Glutamatergic neuron (in vitro differentiated cells): ENCODE data around the gene COX19. TPM values are rescaled to one million over a fixed set of nuclear protein-coding genes. Genes with fewer than 3 reads are reported as not detected.

Experiments used
- DNase-seq: peaks from one replicate; pipeline ENCODE4 v3.0.0; 2022
- H3K27ac Mint-ChIP-seq: one replicate; pipeline ENCODE4 v1.8.0; 2020; ENCODE audit warnings: mild to moderate bottlenecking, mixed read lengths, inconsistent platforms; ENCODE audit not compliant: unreplicated experiment
- H3K27me3 Mint-ChIP-seq: one replicate; pipeline ENCODE4 v1.8.0; 2020; ENCODE audit warnings: mild to moderate bottlenecking, moderate library complexity, mixed read lengths, inconsistent platforms; ENCODE audit not compliant: unreplicated experiment
- H3K36me3 Mint-ChIP-seq: one replicate; pipeline ENCODE4 v1.8.0; 2020; ENCODE audit warnings: mild to moderate bottlenecking, mixed read lengths, inconsistent platforms; ENCODE audit not compliant: unreplicated experiment
- H3K4me1 Mint-ChIP-seq: one replicate; pipeline ENCODE4 v1.8.0; 2020; ENCODE audit warnings: mild to moderate bottlenecking, low read depth, mixed read lengths, inconsistent platforms; ENCODE audit not compliant: unreplicated experiment
- H3K4me3 Mint-ChIP-seq: one replicate; pipeline ENCODE4 v1.8.0; 2020; ENCODE audit warnings: mild to moderate bottlenecking, mixed read lengths, inconsistent platforms; ENCODE audit not compliant: unreplicated experiment
- H3K9me3 Mint-ChIP-seq: one replicate; pipeline ENCODE4 v1.8.0; 2020; ENCODE audit warnings: mild to moderate bottlenecking, moderate library complexity, mixed read lengths, inconsistent platforms; ENCODE audit not compliant: unreplicated experiment
- total RNA-seq: library from RNA; stranded (reverse); fragmentation: NEBNext Ultra II Directional; extraction: Animal tissue kit (Norgen Biotek cat#: 25700); gene quantifications from one replicate; pipeline ENCODE4 v1.2.1, GENCODE V29; 2021; ENCODE audit not compliant: unreplicated experiment
- TF ChIP-seq, protein P1 (sequence below): fragments of 200-600 bp; sonication (generic); IDR thresholded peaks from one replicate; pipeline ENCODE4 v1.5.0; 2021; ENCODE audit not compliant: partially characterized antibody, unreplicated experiment

COX19 gene
- total RNA-seq, 1 donor from 2014 or later: 18.4 TPM

DNA sequence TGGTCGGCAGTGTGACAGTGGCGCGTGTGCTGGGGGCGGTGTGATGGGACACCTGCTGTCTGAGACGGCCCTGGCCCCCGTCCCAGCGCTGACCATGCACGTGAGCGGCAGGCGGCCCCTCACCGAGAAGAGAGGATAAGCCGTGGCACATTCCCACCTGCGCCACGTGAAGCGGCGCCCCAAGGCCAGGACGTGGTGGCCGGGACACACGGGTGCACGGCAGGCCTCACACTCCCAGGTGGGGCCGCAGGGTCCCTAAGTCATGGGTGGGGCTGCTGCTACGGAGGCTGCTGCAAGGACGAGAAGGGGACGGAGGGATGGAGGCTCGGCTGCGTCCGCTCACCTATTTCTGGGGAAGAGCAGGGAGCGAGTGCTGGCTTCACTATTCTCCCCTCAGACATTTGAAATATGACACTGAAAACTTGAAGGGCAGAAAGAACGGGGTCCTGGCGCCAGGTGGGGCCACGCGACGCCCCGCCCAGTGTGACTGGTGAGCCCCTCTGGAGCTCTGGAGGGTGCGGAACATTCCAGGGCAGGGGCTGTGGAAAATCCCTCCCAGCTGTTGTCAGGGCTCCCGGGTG, 15.1 kb upstream of the COX19 start:
- Mint-ChIP-seq H3K4me3 (no peak overlapping the region), H3K9me3 (peaks cover 3% of the 10 kb centered on the region), H3K4me1 (peaks cover 5% of the 10 kb centered on the region), H3K27ac (no peak overlapping the region), H3K27me3 (peaks cover 4% of the 10 kb centered on the region), H3K36me3 (no peaks in the 10 kb centered on the region)
- TF ChIP-seq, protein P1, sequence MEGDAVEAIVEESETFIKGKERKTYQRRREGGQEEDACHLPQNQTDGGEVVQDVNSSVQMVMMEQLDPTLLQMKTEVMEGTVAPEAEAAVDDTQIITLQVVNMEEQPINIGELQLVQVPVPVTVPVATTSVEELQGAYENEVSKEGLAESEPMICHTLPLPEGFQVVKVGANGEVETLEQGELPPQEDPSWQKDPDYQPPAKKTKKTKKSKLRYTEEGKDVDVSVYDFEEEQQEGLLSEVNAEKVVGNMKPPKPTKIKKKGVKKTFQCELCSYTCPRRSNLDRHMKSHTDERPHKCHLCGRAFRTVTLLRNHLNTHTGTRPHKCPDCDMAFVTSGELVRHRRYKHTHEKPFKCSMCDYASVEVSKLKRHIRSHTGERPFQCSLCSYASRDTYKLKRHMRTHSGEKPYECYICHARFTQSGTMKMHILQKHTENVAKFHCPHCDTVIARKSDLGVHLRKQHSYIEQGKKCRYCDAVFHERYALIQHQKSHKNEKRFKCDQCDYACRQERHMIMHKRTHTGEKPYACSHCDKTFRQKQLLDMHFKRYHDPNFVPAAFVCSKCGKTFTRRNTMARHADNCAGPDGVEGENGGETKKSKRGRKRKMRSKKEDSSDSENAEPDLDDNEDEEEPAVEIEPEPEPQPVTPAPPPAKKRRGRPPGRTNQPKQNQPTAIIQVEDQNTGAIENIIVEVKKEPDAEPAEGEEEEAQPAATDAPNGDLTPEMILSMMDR: no peak
- DNase-seq: no peak

DNA sequence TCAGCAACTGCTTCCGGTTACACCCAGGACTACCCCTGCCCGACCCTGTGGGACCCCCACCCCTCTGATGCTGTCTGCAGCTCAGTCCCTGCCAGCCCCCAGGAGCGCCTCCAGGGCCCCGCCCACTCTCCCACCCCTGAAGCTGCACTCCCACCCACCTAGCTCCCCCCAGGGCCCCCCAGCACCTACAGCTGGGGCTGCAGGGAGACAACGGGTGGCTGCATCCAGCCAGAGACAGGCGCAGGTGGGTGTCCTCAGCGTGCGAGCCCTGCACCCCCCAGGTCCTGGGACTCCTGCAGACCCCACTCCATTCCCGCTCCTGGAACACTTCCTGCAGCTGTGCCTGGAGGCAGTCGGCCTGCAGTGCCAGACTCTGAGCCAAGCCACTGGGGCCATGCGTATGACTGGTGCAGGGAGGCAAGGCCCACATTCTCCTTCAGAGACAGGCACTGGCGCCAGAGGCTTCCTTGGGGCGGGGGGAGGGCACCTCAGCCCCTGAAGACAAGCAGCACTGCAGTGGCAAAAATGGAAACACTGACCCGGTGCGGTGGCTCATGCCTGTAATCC, 13.7 kb upstream of the COX19 start:
- Mint-ChIP-seq H3K27ac (no peak overlapping the region), H3K36me3 (no peaks in the 10 kb centered on the region), H3K4me1 (peaks cover 2% of the 10 kb centered on the region), H3K27me3 (peaks cover 7% of the 10 kb centered on the region), H3K4me3 (no peak overlapping the region), H3K9me3 (peaks cover 4% of the 10 kb centered on the region)
- TF ChIP-seq, protein P1: no peak
- no peak for DNase-seq

DNA sequence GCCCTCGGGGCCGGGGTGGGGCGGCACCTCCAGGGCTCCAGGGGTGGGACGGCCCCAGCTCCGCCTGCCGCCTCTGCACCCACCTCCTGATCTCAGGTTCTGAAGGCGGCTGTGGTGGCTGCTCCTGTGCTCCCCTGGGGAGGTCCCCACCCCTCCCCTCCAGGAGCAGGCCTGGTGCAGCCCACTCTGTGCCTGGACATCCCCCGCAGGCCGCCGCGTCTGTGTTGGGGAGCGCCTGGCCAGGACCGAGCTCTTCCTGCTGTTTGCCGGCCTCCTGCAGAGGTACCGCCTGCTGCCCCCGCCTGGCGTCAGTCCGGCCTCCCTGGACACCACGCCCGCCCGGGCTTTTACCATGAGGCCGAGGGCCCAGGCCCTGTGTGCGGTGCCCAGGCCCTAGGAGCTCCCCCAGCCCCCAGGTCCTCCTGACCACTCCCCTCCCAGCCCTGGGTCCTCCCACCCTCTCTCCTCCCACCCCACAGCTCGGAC, 13.1 kb upstream of the COX19 start:
- Mint-ChIP-seq H3K4me1 (peaks cover 2% of the 10 kb centered on the region), H3K36me3 (no peaks in the 10 kb centered on the region), H3K27me3 (peaks cover 7% of the 10 kb centered on the region), H3K9me3 (peaks cover 4% of the 10 kb centered on the region), H3K4me3 (no peak overlapping the region), H3K27ac (no peak overlapping the region)
- no peak for DNase-seq
- TF ChIP-seq, protein P1: no peak

DNA sequence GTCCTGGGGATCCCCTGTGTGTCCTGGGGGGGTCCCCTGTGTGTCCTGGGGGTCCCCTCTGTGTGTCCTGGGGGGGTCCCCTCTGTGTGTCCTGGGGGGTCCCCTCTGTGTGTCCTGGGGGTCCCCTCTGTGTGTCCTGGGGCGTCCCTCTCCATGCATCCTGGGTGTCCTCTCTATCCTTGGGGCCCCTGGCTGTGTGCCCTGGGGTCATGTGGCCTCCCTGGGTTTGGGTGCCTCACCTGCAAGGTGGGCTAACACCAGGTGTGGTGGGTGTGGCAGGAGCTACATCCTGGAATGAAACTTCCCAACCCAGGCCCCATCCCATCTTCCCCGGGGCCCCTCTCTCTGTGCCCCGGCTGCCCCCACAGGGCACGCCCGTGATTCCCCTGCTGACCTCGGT, 12.6 kb upstream of the COX19 start:
- Mint-ChIP-seq H3K4me3 (no peak overlapping the region), H3K27ac (no peak overlapping the region), H3K4me1 (peaks cover 2% of the 10 kb centered on the region), H3K36me3 (no peaks in the 10 kb centered on the region), H3K9me3 (peaks cover 4% of the 10 kb centered on the region), H3K27me3 (peaks cover 7% of the 10 kb centered on the region)
- DNase-seq: no peak
- TF ChIP-seq, protein P1: no peak
